ENCODE measurements around the gene HSD17B12. TPM values are rescaled to one million over a fixed set of nuclear protein-coding genes. Genes with fewer than 3 reads are reported as not detected.
A peak's percentile ranks its signal among the peaks of the same experiment; 100 is the strongest.

The HSD17B12 gene
- total and polyA plus RNA-seq, 7 experiments from 2014 or later, result 20.3 to 39.5 (median 24.7) TPM

DNA sequence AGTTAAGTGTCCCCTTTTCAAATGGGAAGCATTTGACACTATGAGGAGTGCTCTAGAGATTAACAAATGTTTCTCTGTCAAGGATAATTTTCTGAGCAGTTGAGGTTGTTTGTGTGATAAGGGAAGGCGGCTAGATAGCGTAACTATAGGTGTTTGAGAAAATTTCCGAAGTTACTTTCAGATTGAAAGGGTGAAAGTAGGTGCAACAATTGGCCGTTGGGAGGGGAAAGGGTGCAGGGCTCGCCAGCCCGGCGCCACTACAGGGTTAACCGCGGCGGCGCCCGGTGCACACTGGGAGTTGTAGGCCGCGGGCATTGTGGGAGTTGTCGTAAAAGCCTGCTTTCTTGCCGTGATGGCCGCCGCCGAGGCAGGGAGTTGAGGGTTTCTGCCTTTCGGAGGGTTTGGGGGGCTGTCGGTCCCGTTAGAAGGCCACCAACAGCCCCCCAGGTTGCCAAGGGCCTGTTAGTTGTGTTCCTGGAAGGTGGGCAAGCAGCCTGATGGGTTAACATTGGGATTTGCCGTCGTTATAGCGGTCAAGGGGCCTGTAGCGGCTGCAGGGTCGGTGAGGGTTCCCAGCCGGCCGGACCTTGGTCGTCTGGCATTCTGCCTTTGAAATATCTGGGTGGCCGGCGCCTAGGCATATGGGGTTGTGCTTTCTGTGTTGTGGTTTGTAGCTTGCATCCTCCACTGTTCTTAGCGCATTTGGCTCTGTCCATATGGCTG, 36.5 kb upstream of the HSD17B12 start:
- DNase-seq, result peak; percentile 70 to 89 (median 86)
- H3K27me3 ChIP-seq (ENCODE audit: control insufficient read depth in 2 of 2, insufficient read depth in 2 of 2, low read length in 2 of 2), result no peaks in the 10 kb centered on the region
- H3K27ac Mint-ChIP-seq, result peak overlapping the region; percentile 51 to 95 (median 90)
- ChIA-PET POLR2A (interaction anchor here (2.4 kb wide), 1 partner anchor 36 kb away, joined by 9 read pairs; the partner anchor contains the start of gene HSD17B12), CTCF (no interaction called here)
- H3K36me3 Mint-ChIP-seq, result peaks cover 0 to 9% (median 0%) of the 10 kb centered on the region in 5 donors
- H3K9me3 Mint-ChIP-seq, result peaks cover 0 to 2% (median 0%) of the 10 kb centered on the region in 11 donors
- peaks cover 7 to 10% of the 10 kb centered on the region in 2 donors for H3K4me1 ChIP-seq (ENCODE audit: control insufficient read depth in 2 of 2, insufficient read depth in 2 of 2, low read length in 2 of 2)
- H3K27ac ChIP-seq (ENCODE audit: low read depth, low read length), result peak overlapping the region; percentile 85
- H3K9me3 ChIP-seq (ENCODE audit: control insufficient read depth in 2 of 3, low read length in 3 of 3), result no peaks in the 10 kb centered on the region
- H3K4me1 Mint-ChIP-seq, result peaks cover 7 to 31% (median 23%) of the 10 kb centered on the region in 7 donors
- peak; percentile 100 for ATAC-seq
- peaks cover 0 to 5% (median 0%) of the 10 kb centered on the region in 3 experiments for H3K36me3 ChIP-seq (ENCODE audit: control insufficient read depth in 2 of 3, insufficient read depth in 3 of 3, low read length in 3 of 3)
- intact Hi-C loops (cut with micrococcal nuclease), result loop anchor here (1.0 to 10.0 kb wide), 10 partner anchors 36 to 451 kb away; partner anchors contain the start of genes ALKBH3 (in 2 of the 2), HSD17B12 (in 2 of the 2), ACCS (in 1 of the 2) and API5 (in 1 of the 2)
- peaks cover 12 to 18% (median 17%) of the 10 kb centered on the region in 5 donors for H3K27me3 Mint-ChIP-seq
- peak overlapping the region; percentile 87 to 98 (median 94) for H3K4me3 Mint-ChIP-seq
- H3K4me3 ChIP-seq (ENCODE audit: low read length), result peak overlapping the region; percentile 95

DNA sequence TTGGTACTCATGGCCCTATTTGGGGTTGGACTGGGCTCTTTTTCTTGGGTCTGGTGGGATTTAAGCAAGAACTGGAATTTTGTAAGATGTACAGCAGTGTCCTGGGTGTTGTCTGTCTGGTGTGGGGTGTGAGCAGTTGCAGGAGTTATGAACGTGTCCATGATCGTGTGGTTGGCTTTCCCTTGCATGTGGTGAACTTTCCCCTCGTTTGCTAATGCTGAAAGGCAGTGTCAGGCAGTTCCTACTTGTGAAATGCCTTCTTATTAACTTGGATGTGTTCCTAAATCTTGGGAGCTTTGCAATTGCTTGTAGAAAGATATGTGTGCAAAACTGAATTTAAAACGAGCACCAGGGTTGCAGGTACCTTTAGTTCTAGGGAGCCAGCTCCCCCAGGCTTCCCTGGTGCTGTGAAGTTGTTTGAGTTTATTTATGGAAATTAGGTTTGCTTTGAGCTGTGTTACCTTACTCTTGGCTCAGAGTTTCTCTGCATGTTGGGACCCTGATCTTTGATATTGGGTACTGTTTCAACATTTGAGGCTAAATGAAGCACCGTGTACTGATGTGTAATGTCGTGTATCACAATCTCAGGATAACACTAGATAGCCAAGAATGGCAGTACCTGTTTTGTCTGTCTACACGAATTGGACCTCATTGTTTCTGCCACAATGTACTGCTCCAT, 35.8 kb upstream of the HSD17B12 start:
- Mint-ChIP-seq H3K4me1 (peaks cover 7 to 31% (median 23%) of the 10 kb centered on the region in 7 donors), H3K36me3 (peaks cover 0 to 12% (median 6%) of the 10 kb centered on the region in 5 donors), H3K27ac (peak overlapping the region; percentile 51 to 95 (median 90)), H3K4me3 (peak overlapping the region; percentile 87 to 98 (median 94)), H3K9me3 (peaks cover 0 to 2% (median 0%) of the 10 kb centered on the region in 11 donors), H3K27me3 (peaks cover 5 to 11% (median 10%) of the 10 kb centered on the region in 5 donors)
- peak overlapping the region; percentile 85 for H3K27ac ChIP-seq (ENCODE audit: low read depth, low read length)
- peaks cover 7 to 10% of the 10 kb centered on the region in 2 donors for H3K4me1 ChIP-seq (ENCODE audit: control insufficient read depth in 2 of 2, insufficient read depth in 2 of 2, low read length in 2 of 2)
- H3K36me3 ChIP-seq (ENCODE audit: control insufficient read depth in 2 of 3, insufficient read depth in 3 of 3, low read length in 3 of 3), result peaks cover 0 to 5% (median 0%) of the 10 kb centered on the region in 3 experiments
- H3K27me3 ChIP-seq (ENCODE audit: control insufficient read depth in 2 of 2, insufficient read depth in 2 of 2, low read length in 2 of 2), result no peaks in the 10 kb centered on the region
- intact Hi-C loops (cut with micrococcal nuclease), result loop anchor here (1.0 to 10.0 kb wide), 10 partner anchors 36 to 450 kb away; partner anchors contain the start of genes ALKBH3 (in 2 of the 2), HSD17B12 (in 2 of the 2), ACCS (in 1 of the 2) and API5 (in 1 of the 2)
- peak in 1 of 9 donors; percentile 5 for DNase-seq
- no peaks in the 10 kb centered on the region for H3K9me3 ChIP-seq (ENCODE audit: control insufficient read depth in 2 of 3, low read length in 3 of 3)
- H3K4me3 ChIP-seq (ENCODE audit: low read length), result peak overlapping the region; percentile 95
- no peak for ATAC-seq
- ChIA-PET POLR2A (interaction anchor here (2.4 kb wide), 1 partner anchor 35 kb away, joined by 9 read pairs; the partner anchor contains the start of gene HSD17B12), CTCF (no interaction called here)

DNA sequence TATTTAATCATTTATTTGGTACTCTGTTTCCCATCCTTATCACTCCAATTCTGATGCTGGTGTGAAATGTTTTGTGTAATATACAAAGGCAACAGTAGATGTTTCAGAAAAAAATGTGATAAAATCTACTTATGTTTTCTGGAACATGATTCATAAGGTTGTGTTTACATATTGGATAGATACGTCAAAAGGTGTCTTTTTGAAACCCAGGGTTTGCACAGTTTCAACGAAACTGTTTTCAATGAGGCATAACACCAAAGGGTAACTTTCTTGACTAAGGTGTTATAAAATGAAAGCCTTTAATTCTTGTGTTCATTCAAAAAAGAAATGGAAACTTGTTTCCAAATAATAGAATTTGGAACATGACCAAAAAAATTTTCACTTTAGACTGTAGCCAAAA, 33.8 kb upstream of the HSD17B12 start:
- intact Hi-C loops (cut with micrococcal nuclease), result loop anchor here in 1 of 2 donors (10.0 kb wide), 1 partner anchor 448 kb away; the partner anchor contains the start of gene EXT2
- ATAC-seq (no peak), DNase-seq (no peak)
- H3K4me1 Mint-ChIP-seq, result peaks cover 7 to 31% (median 23%) of the 10 kb centered on the region in 7 donors
- ChIA-PET CTCF (no interaction called here), POLR2A (interaction anchor here (0.7 kb wide), 1 partner anchor 26 kb away, joined by 4 read pairs; no protein-coding TSS in a partner anchor)
- Histone ChIP-seq H3K4me3 (ENCODE audit: low read length) (no peak overlapping the region), H3K4me1 (ENCODE audit: control insufficient read depth in 2 of 2, insufficient read depth in 2 of 2, low read length in 2 of 2) (peaks cover 7 to 10% of the 10 kb centered on the region in 2 donors), H3K27ac (ENCODE audit: low read depth, low read length) (no peak overlapping the region), H3K36me3 (ENCODE audit: control insufficient read depth in 2 of 3, insufficient read depth in 3 of 3, low read length in 3 of 3) (peaks cover 0 to 5% (median 0%) of the 10 kb centered on the region in 3 experiments), H3K27me3 (ENCODE audit: control insufficient read depth in 2 of 2, insufficient read depth in 2 of 2, low read length in 2 of 2) (no peaks in the 10 kb centered on the region), H3K9me3 (ENCODE audit: control insufficient read depth in 2 of 3, low read length in 3 of 3) (peaks cover 0 to 4% (median 0%) of the 10 kb centered on the region in 3 experiments)
- no peak overlapping the region for H3K27ac Mint-ChIP-seq
- peak overlapping the region in 5 of 10 donors; percentile 4 to 47 (median 13) for H3K4me3 Mint-ChIP-seq
- peaks cover 0 to under 1% (median 0%) of the 10 kb centered on the region in 5 donors for H3K27me3 Mint-ChIP-seq
- H3K36me3 Mint-ChIP-seq, result peaks cover 3 to 15% (median 12%) of the 10 kb centered on the region in 5 donors
- peaks cover 0 to 7% (median 2%) of the 10 kb centered on the region in 11 donors for H3K9me3 Mint-ChIP-seq

DNA sequence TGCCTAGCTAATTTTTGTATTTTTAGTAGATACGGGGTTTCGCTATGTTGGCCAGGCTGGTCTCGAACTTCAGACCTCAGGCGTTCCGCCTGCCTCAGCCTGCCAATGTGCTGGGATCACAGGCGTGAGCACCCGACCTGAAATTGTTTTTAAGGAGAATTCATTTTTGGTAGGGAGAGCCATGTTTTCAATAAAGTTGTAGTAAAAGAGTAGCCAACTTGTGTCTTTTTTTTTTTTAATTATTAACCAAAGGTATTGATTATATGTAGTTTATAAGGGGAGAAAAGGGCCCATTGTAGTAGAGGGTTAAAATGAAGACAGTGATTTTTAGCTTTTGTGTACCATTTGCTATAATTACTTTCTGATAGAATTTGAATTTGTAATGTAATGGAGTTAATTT, 31.6 kb upstream of the HSD17B12 start:
- Mint-ChIP-seq H3K36me3 (peaks cover 3 to 13% (median 11%) of the 10 kb centered on the region in 5 donors), H3K9me3 (peaks cover 0 to 12% (median 3%) of the 10 kb centered on the region in 11 donors), H3K27ac (no peak overlapping the region), H3K27me3 (peaks cover 0 to 3% (median 0%) of the 10 kb centered on the region in 5 donors), H3K4me1 (peaks cover 1 to 27% (median 19%) of the 10 kb centered on the region in 7 donors), H3K4me3 (no peak overlapping the region)
- Histone ChIP-seq H3K9me3 (ENCODE audit: control insufficient read depth in 2 of 3, low read length in 3 of 3) (peaks cover 0 to 6% (median 0%) of the 10 kb centered on the region in 3 experiments), H3K4me3 (ENCODE audit: low read length) (no peak overlapping the region), H3K36me3 (ENCODE audit: control insufficient read depth in 2 of 3, insufficient read depth in 3 of 3, low read length in 3 of 3) (peaks cover 0 to 5% (median 0%) of the 10 kb centered on the region in 3 experiments), H3K4me1 (ENCODE audit: control insufficient read depth in 2 of 2, insufficient read depth in 2 of 2, low read length in 2 of 2) (peaks cover 7 to 10% of the 10 kb centered on the region in 2 donors), H3K27ac (ENCODE audit: low read depth, low read length) (no peak overlapping the region), H3K27me3 (ENCODE audit: control insufficient read depth in 2 of 2, insufficient read depth in 2 of 2, low read length in 2 of 2) (no peaks in the 10 kb centered on the region)
- intact Hi-C loops (cut with micrococcal nuclease), result loop anchor here in 1 of 2 donors (10.0 kb wide), 1 partner anchor 446 kb away; the partner anchor contains the start of gene EXT2
- DNase-seq (no peak), ATAC-seq (no peak)
- POLR2A ChIA-PET, result no interaction called here
- CTCF ChIA-PET, result no interaction called here

DNA sequence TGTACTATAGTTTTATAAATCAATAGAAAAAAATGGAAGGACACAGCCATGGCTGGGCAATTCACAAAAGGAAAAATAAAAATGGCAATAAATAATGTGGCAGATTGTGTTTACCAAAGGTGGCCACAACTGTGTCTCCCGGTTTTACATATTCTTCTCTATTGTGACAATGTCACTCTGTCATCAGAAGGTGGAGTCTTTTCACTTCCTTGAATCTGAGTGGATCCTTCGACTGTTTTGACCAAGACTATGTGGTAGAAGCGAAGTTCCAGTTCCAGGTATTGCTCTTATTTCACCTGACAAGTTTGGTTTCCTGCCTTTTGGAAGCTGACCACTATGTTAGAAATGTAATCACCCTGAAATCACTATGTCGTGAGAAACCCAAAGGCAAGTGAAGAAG, 31.0 kb upstream of the HSD17B12 start:
- intact Hi-C loops (cut with micrococcal nuclease), result loop anchor here in 1 of 2 donors (10.0 kb wide), 1 partner anchor 445 kb away; the partner anchor contains the start of gene EXT2
- Mint-ChIP-seq H3K27ac (no peak overlapping the region), H3K9me3 (peaks cover 0 to 12% (median 3%) of the 10 kb centered on the region in 11 donors), H3K36me3 (peaks cover 3 to 13% (median 10%) of the 10 kb centered on the region in 5 donors), H3K4me3 (no peak overlapping the region), H3K4me1 (peaks cover 0 to 21% (median 14%) of the 10 kb centered on the region in 7 donors), H3K27me3 (peaks cover 0 to 3% (median 0%) of the 10 kb centered on the region in 5 donors)
- no peaks in the 10 kb centered on the region for H3K27me3 ChIP-seq (ENCODE audit: control insufficient read depth in 2 of 2, insufficient read depth in 2 of 2, low read length in 2 of 2)
- H3K9me3 ChIP-seq (ENCODE audit: control insufficient read depth in 2 of 3, low read length in 3 of 3), result peaks cover 0 to 6% (median 0%) of the 10 kb centered on the region in 3 experiments
- ChIA-PET POLR2A (no interaction called here), CTCF (no interaction called here)
- no peak for DNase-seq
- peaks cover 7% of the 10 kb centered on the region in 2 donors for H3K4me1 ChIP-seq (ENCODE audit: control insufficient read depth in 2 of 2, insufficient read depth in 2 of 2, low read length in 2 of 2)
- no peak for ATAC-seq
- H3K4me3 ChIP-seq (ENCODE audit: low read length), result no peak overlapping the region
- H3K36me3 ChIP-seq (ENCODE audit: control insufficient read depth in 2 of 3, insufficient read depth in 3 of 3, low read length in 3 of 3), result peaks cover 0 to under 1% (median 0%) of the 10 kb centered on the region in 3 experiments
- no peak overlapping the region for H3K27ac ChIP-seq (ENCODE audit: low read depth, low read length)

DNA sequence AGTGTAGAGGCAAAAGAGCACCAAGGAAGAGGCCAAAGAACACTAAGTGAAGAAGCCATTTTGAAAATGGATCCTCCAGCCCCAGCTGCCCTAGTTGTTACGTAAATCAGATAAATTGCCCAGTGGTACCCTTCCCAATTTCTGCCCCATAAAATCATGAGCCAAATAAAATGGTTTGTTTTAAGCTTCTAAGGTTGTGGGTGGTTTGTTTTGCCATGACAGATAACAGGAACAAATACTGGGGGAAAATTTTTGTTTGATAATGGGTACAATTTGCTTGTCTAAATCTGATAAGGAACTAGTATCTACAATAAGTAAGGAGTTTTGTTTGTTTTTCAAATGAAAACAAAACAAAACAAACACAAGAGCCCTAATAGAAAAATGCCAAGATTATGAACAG, 30.6 kb upstream of the HSD17B12 start:
- intact Hi-C loops (cut with micrococcal nuclease), result loop anchor here in 1 of 2 donors (10.0 kb wide), 1 partner anchor 445 kb away; the partner anchor contains the start of gene EXT2
- peaks cover 3% of the 10 kb centered on the region in 2 donors for H3K4me1 ChIP-seq (ENCODE audit: control insufficient read depth in 2 of 2, insufficient read depth in 2 of 2, low read length in 2 of 2)
- ATAC-seq, result no peak
- H3K36me3 ChIP-seq (ENCODE audit: control insufficient read depth in 2 of 3, insufficient read depth in 3 of 3, low read length in 3 of 3), result no peaks in the 10 kb centered on the region
- no peak overlapping the region for H3K27ac ChIP-seq (ENCODE audit: low read depth, low read length)
- Mint-ChIP-seq H3K27me3 (peaks cover 0 to 3% (median 0%) of the 10 kb centered on the region in 5 donors), H3K27ac (no peak overlapping the region), H3K4me3 (no peak overlapping the region), H3K36me3 (peaks cover 3 to 13% (median 10%) of the 10 kb centered on the region in 5 donors), H3K9me3 (peaks cover 0 to 12% (median 3%) of the 10 kb centered on the region in 11 donors), H3K4me1 (peaks cover 0 to 17% (median 10%) of the 10 kb centered on the region in 7 donors)
- ChIA-PET POLR2A (interaction anchor here (0.5 kb wide), 1 partner anchor 290 kb away, joined by 3 read pairs; no protein-coding TSS in a partner anchor), CTCF (no interaction called here)
- peaks cover 0 to 6% (median 0%) of the 10 kb centered on the region in 3 experiments for H3K9me3 ChIP-seq (ENCODE audit: control insufficient read depth in 2 of 3, low read length in 3 of 3)
- H3K4me3 ChIP-seq (ENCODE audit: low read length), result no peak overlapping the region
- H3K27me3 ChIP-seq (ENCODE audit: control insufficient read depth in 2 of 2, insufficient read depth in 2 of 2, low read length in 2 of 2), result no peaks in the 10 kb centered on the region
- DNase-seq, result no peak
